ENCODE measurements around the gene RBBP8. TPM values are rescaled to one million over a fixed set of nuclear protein-coding genes. Genes with fewer than 3 reads are reported as not detected.

The RBBP8 gene
- total RNA-seq, 1 donor from 2014 or later = 30.4 TPM

GRCh38 chr18:23068570-23069310, 135.6 kb downstream of the RBBP8 start:
- ATAC-seq = peak; percentile 48
- H3K4me3 ChIP-seq = no peak overlapping the region
- TF ChIP-seq CTCF (IDR thresholded peaks at IDR 0.05) = no peak

GRCh38 chr18:23069481-23069880, 136.4 kb downstream of the RBBP8 start:
- Histone ChIP-seq H3K4me3 (no peak overlapping the region), H3K9me3 (no peaks in the 10 kb centered on the region), H3K36me3 (no peaks in the 10 kb centered on the region), H3K4me1 (peaks cover 10% of the 10 kb centered on the region), H3K27me3 (no peaks in the 10 kb centered on the region), H3K27ac (peak overlapping the region; percentile 58)
- ATAC-seq = peak; percentile 27
- no peak for DNase-seq
- no peak for TF ChIP-seq CTCF (IDR thresholded peaks at IDR 0.05)
- intact Hi-C loops (cut with DNase I) = no loop called here

More at GRCh38 chr18:23068570-23069310, 135.6 kb downstream of the RBBP8 start:
- H3K27ac ChIP-seq = peak overlapping the region; percentile 58
- H3K9me3 ChIP-seq = no peaks in the 10 kb centered on the region
- H3K27me3 ChIP-seq = no peaks in the 10 kb centered on the region
- intact Hi-C loops (cut with DNase I) = no loop called here
- DNase-seq = no peak
- H3K4me1 ChIP-seq = peaks cover 10% of the 10 kb centered on the region
- H3K36me3 ChIP-seq = no peaks in the 10 kb centered on the region

- peaks cover 10% of the 10 kb centered on the region for H3K4me1 ChIP-seq
- TF ChIP-seq CTCF (IDR thresholded peaks at IDR 0.05) = no peak
- intact Hi-C loops (cut with DNase I) = no loop called here
- H3K9me3 ChIP-seq = no peaks in the 10 kb centered on the region
- DNase-seq (no peak), ATAC-seq (no peak)
- H3K4me3 ChIP-seq = no peak overlapping the region
- no peaks in the 10 kb centered on the region for H3K36me3 ChIP-seq
- no peak overlapping the region for H3K27ac ChIP-seq
- H3K27me3 ChIP-seq = no peaks in the 10 kb centered on the region
Measured at GRCh38 chr18:23069898-23070297, 136.8 kb downstream of the RBBP8 start.

GRCh38 chr18:23071285-23071684, 138.2 kb downstream of the RBBP8 start:
- intact Hi-C loops (cut with DNase I) = no loop called here
- TF ChIP-seq CTCF (IDR thresholded peaks at IDR 0.05) = no peak
- DNase-seq (peak; percentile 73), ATAC-seq (peak; percentile 90)
- peaks cover 10% of the 10 kb centered on the region for H3K4me1 ChIP-seq
- no peaks in the 10 kb centered on the region for H3K9me3 ChIP-seq
- no peak overlapping the region for H3K4me3 ChIP-seq
- H3K27me3 ChIP-seq = no peaks in the 10 kb centered on the region
- H3K36me3 ChIP-seq = no peaks in the 10 kb centered on the region
- H3K27ac ChIP-seq = no peak overlapping the region

- intact Hi-C loops (cut with DNase I) = no loop called here
- TF ChIP-seq CTCF (IDR thresholded peaks at IDR 0.05) = no peak
- no peak overlapping the region for H3K4me3 ChIP-seq
- no peak for DNase-seq
- H3K4me1 ChIP-seq = peaks cover 10% of the 10 kb centered on the region
- no peak overlapping the region for H3K27ac ChIP-seq
- no peaks in the 10 kb centered on the region for H3K36me3 ChIP-seq
- no peak for ATAC-seq
- no peaks in the 10 kb centered on the region for H3K9me3 ChIP-seq
- H3K27me3 ChIP-seq = no peaks in the 10 kb centered on the region
Measured at GRCh38 chr18:23072079-23072478, 139.0 kb downstream of the RBBP8 start.
